ENCODE data around the gene MLEC.

DNA sequence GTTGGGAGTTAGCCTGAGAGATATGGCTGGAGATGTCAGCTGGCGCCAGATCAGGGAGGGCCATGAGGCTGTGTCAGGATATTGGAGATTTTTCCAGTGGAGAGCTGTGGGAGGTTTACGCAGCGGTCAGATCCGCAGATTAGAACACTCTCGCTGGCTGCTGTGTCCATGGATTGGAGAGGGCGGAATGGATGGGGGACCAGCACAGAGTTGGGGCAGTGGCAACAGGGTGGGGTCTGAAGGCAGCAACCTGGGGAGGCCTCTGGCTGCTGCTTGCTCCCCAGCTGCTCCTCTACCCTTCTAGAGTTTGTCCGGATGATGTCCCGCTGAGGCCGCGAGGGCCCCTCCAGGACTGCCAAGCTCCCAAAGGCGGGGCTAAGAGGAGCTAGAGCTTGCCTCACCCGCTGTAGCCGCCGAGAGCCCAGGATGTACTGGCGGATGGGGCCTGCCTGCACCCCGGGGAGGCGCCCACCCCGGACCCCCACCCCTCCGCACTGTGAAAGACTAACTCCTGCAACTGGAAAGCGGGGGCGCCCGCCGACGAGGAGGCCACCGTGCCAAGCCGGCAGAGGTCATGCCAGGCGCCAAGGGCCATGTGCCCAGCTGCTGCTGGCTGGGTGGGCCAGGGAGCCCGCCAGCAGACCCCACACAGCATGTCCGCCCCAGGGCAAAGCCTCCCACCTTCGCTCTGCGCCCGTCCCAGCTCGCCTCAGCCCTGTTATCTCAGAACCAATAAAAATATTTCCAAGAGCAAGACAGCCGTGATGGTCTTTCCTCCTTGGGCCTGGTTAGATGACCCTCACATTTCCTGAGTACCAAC, 20.2 kb upstream of the MLEC start:
- TF ChIP-seq, protein P1, sequence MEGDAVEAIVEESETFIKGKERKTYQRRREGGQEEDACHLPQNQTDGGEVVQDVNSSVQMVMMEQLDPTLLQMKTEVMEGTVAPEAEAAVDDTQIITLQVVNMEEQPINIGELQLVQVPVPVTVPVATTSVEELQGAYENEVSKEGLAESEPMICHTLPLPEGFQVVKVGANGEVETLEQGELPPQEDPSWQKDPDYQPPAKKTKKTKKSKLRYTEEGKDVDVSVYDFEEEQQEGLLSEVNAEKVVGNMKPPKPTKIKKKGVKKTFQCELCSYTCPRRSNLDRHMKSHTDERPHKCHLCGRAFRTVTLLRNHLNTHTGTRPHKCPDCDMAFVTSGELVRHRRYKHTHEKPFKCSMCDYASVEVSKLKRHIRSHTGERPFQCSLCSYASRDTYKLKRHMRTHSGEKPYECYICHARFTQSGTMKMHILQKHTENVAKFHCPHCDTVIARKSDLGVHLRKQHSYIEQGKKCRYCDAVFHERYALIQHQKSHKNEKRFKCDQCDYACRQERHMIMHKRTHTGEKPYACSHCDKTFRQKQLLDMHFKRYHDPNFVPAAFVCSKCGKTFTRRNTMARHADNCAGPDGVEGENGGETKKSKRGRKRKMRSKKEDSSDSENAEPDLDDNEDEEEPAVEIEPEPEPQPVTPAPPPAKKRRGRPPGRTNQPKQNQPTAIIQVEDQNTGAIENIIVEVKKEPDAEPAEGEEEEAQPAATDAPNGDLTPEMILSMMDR (IDR thresholded peaks at IDR 0.05): no peak
- TF ChIP-seq POLR2A (IDR thresholded peaks at IDR 0.05) (no peak), EP300 (IDR thresholded peaks at IDR 0.05; ENCODE audit: low read depth) (no peak)

Data from transverse colon (tissue), 3 donors.